NCI-H2029 (cell line): ENCODE data around the gene SUV39H1.
A peak's percentile ranks its signal among the peaks of the same experiment; 100 is the strongest.
"Not testable (repeated sequence)": the region's sequence is repeated elsewhere in the genome, so short reads cannot be mapped to it uniquely, and the experiment has no call there.

Experiments used
- DNase-seq: peaks from one replicate; lab custom pipeline; 2025; lab: John Stamatoyannopoulos, UW

Gene SUV39H1

GRCh38 chrX:48696301-48696908, at the start of gene SUV39H1:
Gene SUV39H1, plus strand, starts transcription at chrX:48696734. Its CDS starts 51 bp downstream, at chrX:48696785.
- DNase-seq, result peak; percentile 75

GRCh38 chrX:48648336-48648751, 48.2 kb upstream of the SUV39H1 start:
- no peak for DNase-seq

DNA sequence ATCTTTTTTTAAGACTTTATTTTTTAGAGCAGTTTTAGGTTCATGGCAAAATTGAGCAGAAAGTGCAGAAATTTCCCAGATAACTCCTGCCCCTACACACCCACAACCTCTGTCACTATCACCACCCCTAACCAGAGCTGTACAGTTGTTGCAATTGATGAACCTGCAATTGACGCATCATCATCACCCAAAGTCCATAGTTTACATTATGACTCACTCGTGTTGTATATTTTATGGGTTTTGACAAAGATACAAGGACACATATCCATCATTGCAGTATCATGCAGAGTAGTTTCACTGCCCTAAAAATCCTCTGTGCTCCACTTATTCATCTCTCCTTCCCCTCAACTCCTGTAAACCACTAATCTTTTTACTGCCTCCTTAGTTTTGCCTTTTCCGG, 47.4 kb upstream of the SUV39H1 start:
- DNase-seq, result no peak

- not testable (repeated sequence) for DNase-seq
These were observed 44.4 kb upstream of the SUV39H1 start for GRCh38 chrX:48652055-48652579.

GRCh38 chrX:48654746-48655145, 41.8 kb upstream of the SUV39H1 start:
- DNase-seq, result not testable (repeated sequence)

DNA sequence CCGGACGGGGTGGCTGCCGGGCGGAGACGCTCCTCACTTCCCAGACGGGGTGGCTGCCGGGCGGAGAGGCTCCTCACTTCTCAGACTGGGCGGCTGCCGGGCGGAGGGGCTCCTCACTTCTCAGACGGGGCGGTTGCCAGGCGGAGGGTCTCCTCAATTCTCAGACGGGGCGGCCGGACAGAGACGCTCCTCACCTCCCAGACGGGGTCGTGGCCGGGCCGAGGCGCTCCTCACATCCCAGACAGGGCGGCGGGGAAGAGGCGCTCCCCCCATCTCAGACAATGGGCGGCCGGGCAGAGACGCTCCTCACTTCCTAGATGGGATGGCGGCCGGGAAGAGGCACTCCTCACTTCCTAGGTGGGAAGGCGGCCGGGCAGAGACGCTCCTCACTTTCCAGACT, 36.8 kb upstream of the SUV39H1 start:
- not testable (repeated sequence) for DNase-seq

GRCh38 chrX:48663241-48663640, 33.3 kb upstream of the SUV39H1 start:
- no peak for DNase-seq

DNA sequence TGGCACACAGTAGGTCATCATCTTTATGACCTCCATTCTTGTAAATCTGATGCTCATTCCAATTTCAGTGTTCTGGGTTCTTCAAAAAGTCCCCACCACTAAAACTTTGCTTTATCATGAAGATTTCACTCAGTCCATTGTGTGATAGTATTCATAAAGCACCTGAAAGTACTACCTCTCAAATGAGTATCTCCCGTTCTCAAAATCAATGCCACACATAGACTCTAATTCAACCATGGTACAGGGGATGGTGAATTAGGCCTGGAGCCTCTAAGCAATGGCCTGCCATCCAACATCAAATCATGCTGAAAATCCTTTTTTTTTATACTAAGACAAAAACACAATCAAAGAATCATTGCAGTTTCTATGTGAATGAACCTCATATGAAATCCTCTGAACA, 32.4 kb upstream of the SUV39H1 start:
- no peak for DNase-seq

GRCh38 chrX:48665991-48666390, 30.5 kb upstream of the SUV39H1 start:
- no peak for DNase-seq

GRCh38 chrX:48666649-48667048, 29.9 kb upstream of the SUV39H1 start:
- no peak for DNase-seq

GRCh38 chrX:48667509-48667908, 29.0 kb upstream of the SUV39H1 start:
- no peak for DNase-seq

DNA sequence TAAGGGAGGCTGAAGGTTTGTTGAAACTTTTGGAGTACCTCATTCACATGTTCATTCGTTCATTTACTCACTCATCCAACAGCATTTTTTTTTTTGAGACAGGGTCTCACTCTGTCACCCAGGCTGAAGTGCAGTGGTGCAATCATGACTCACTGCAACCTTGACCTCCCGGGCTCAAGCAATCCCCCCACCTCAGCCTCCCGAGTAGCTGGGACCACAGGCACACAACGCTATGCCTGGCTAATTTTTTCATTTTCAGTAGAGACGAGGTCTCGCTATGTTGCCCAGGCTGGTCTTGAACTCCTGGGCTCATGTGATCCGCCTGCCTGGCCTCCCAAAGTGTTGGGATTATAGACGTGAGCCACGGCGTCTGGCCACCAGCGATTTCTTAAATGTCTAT, 28.3 kb upstream of the SUV39H1 start:
- not testable (repeated sequence) for DNase-seq

- peak; percentile 80 for DNase-seq
These were observed 20.2 kb upstream of the SUV39H1 start for GRCh38 chrX:48676106-48676892.

DNA sequence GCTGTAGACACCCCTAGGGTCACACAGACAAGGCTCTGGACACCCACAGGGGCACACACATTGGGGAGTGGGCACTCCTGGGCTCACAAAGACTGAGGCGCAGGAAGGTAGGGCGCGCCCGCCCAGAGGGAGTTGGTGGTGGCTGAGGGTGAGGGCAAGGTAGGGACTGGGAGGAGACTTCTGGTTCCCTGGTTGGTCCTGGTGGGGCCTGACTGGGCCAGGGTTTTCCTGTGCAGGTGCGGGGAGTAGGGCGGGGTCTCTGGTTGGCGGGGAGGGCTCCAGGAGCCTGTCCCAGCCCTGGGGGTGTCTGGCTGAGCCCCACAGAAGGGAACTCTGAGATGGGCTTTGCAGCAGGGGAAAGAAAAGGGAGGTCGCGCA, 19.7 kb upstream of the SUV39H1 start:
- DNase-seq, result no peak

DNA sequence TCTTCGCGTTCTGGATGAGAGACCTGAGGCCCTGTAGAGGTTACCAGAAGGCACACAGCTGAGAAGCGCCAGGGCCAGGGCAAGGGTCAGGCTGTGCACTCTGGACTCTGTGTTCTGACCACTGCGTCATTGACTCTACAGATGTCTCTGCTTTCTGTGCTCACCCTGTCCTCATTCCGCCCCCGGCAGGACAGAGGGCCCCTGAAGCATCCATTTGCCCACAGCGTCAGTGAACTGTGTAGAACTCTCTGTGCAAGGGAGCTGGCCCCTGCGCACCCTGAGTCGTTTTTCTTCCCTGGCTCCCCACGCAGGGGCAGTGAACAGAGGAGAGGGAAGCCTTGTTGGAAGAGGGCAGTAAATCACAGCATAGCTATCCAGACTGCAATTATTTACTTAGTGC, 19.0 kb upstream of the SUV39H1 start:
- DNase-seq, result no peak

DNA sequence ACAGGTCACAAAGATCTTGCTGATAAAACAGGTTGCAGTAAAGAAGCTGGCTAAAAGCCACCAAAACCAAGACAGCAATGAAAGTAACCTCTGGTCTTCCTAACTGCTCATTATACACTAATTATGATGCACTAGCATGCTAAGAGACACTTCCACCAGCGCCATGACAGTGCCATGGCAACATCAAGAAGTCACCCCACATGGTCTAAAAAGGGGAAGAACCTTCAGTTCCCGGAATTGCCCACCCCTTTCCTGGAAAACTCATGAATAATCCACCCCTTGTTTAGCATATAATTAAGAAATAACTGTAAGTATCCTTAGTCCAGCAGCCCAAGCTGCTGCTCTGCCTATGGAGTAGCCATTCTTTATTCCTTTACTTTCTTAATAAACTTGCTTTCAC, 16.1 kb upstream of the SUV39H1 start:
- not testable (repeated sequence) for DNase-seq

GRCh38 chrX:48680925-48681324, 15.6 kb upstream of the SUV39H1 start:
- DNase-seq, result not testable (repeated sequence)

GRCh38 chrX:48681539-48682183, 14.9 kb upstream of the SUV39H1 start:
- DNase-seq, result no peak

- not testable (repeated sequence) for DNase-seq
These were observed 13.7 kb upstream of the SUV39H1 start for GRCh38 chrX:48682795-48683194.

DNA sequence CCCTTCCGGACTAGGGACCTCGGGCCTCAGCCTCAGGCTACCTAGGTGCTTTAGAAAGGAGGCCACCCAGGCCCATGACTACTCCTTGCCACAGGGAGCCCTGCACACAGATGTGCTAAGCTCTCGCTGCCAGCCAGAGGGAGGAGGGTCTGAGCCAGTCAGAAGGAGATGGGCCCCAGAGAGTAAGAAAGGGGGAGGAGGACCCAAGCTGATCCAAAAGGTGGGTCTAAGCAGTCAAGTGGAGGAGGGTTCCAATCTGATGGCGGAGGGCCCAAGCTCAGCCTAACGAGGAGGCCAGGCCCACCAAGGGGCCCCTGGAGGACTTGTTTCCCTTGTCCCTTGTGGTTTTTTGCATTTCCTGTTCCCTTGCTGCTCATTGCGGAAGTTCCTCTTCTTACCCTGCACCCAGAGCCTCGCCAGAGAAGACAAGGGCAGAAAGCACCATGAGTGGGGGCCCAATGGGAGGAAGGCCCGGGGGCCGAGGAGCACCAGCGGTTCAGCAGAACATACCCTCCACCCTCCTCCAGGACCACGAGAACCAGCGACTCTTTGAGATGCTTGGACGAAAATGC, 13.0 kb upstream of the SUV39H1 start, which contains the start of gene WAS:
WAS (plus strand) TSS at position 389 of the 572 bp plus-strand sequence; CDS start at position 444, 55 bp downstream.
- no peak for DNase-seq

- DNase-seq, result no peak
These were observed 12.4 kb upstream of the SUV39H1 start for GRCh38 chrX:48684134-48684533.

DNA sequence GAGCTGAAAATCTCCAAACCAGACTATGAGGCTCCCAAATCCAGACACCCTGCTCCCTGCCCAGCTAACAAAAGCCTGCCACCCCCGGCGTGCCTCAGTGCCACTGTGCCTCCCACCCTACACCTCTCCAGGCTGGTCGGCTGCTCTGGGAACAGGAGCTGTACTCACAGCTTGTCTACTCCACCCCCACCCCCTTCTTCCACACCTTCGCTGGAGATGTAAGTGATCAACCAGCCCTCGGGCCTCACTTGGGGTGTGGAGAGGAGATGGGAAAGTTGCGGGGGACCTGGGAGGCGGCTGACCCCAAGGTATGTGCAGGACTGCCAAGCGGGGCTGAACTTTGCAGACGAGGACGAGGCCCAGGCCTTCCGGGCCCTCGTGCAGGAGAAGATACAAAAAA, 11.1 kb upstream of the SUV39H1 start:
- DNase-seq, result no peak
